ENCODE measurements around the gene CSNK1A1.
"Not testable (repeated sequence)": the region's sequence is repeated elsewhere in the genome, so short reads cannot be mapped to it uniquely, and the experiment has no call there.

CSNK1A1 gene

GRCh38 chr5:149517461-149518122 lies 33.6 kb downstream of the CSNK1A1 start:
- no peak overlapping the region for H2BK12ac ChIP-seq (ENCODE audit: low read length)
- no peak overlapping the region for H2BK120ac ChIP-seq (ENCODE audit: low read depth, low read length)
- no peak overlapping the region for H3K4me2 ChIP-seq (ENCODE audit: insufficient read depth, low read length, poor library complexity, severe bottlenecking)
- H3K36me3 ChIP-seq (replicated peaks in 1 of 2; ENCODE audit: control insufficient read depth in 2 of 2, insufficient read depth in 2 of 2, low read length in 2 of 2) = peaks cover 2 to 96% of the 10 kb centered on the region in 2 donors
- DNase-seq (ENCODE audit: low spot score) = no peak
- no peak overlapping the region for H3K4ac ChIP-seq (ENCODE audit: low read length)
- H4K91ac ChIP-seq (ENCODE audit: low read depth, low read length, poor library complexity) = no peak overlapping the region
- H2BK15ac ChIP-seq (ENCODE audit: low read length) = no peak overlapping the region
- no peaks in the 10 kb centered on the region for H3K79me1 ChIP-seq (ENCODE audit: low read depth, low read length)
- H3K9me3 ChIP-seq (replicated peaks in 1 of 2; ENCODE audit: control insufficient read depth in 2 of 2, insufficient read depth in 1 of 2, low read depth in 1 of 2, low read length in 2 of 2) = no peaks in the 10 kb centered on the region
- H3K4me3 ChIP-seq (ENCODE audit: low read length in 2 of 2) = no peak overlapping the region
- no peak overlapping the region for H2AFZ ChIP-seq (ENCODE audit: low read length)
- H4K8ac ChIP-seq (ENCODE audit: low read depth, low read length) = no peak overlapping the region
- H2AK5ac ChIP-seq (ENCODE audit: low read depth, low read length) = no peak overlapping the region
- no peak overlapping the region for H3K23ac ChIP-seq (ENCODE audit: low read depth, low read length, poor library complexity)
- H3K27me3 ChIP-seq (ENCODE audit: control insufficient read depth in 3 of 3, insufficient read depth in 3 of 3, low read depth in 1 of 3, low read length in 3 of 3) = no peaks in the 10 kb centered on the region
- H3K14ac ChIP-seq (ENCODE audit: low read length) = no peak overlapping the region
- H2BK5ac ChIP-seq (ENCODE audit: low read length) = no peak overlapping the region
- H3K27ac ChIP-seq (replicated peaks; ENCODE audit: low read length) = no peak overlapping the region
- WGBS, 2 donors (ENCODE audit: extremely low coverage in 2 of 2, insufficient read length in 2 of 2, insufficient replicate concordance in 1 of 2) = no CpG with 5 or more reads among the region's 5 CpGs
- no peak overlapping the region for H3K18ac ChIP-seq (ENCODE audit: low read length)
- H3K4me1 ChIP-seq (ENCODE audit: control insufficient read depth in 2 of 2, insufficient read depth in 1 of 2, low read depth in 1 of 2, low read length in 2 of 2) = peaks cover 4 to 10% of the 10 kb centered on the region in 2 donors
- no peak overlapping the region for H3K9ac ChIP-seq (ENCODE audit: low read depth, low read length, poor library complexity)

GRCh38 chr5:149514512-149514911 lies 36.7 kb downstream of the CSNK1A1 start:
- no peak overlapping the region for H3K27ac ChIP-seq (replicated peaks; ENCODE audit: low read length)
- H3K18ac ChIP-seq (ENCODE audit: low read length) = no peak overlapping the region
- peaks cover 7 to 96% of the 10 kb centered on the region in 2 donors for H3K36me3 ChIP-seq (replicated peaks in 1 of 2; ENCODE audit: control insufficient read depth in 2 of 2, insufficient read depth in 2 of 2, low read length in 2 of 2)

GRCh38 chr5:149513372-149513947 lies 37.8 kb downstream of the CSNK1A1 start:
- not testable (repeated sequence) for H3K79me1 ChIP-seq (ENCODE audit: low read depth, low read length); H3K4me1 ChIP-seq (ENCODE audit: control insufficient read depth in 2 of 2, insufficient read depth in 1 of 2, low read depth in 1 of 2, low read length in 2 of 2); DNase-seq (ENCODE audit: low spot score); H4K91ac ChIP-seq (ENCODE audit: low read depth, low read length, poor library complexity); H2BK15ac ChIP-seq (ENCODE audit: low read length); H3K14ac ChIP-seq (ENCODE audit: low read length); H2BK5ac ChIP-seq (ENCODE audit: low read length); H3K18ac ChIP-seq (ENCODE audit: low read length); H2AFZ ChIP-seq (ENCODE audit: low read length); H3K27ac ChIP-seq (replicated peaks; ENCODE audit: low read length); H4K8ac ChIP-seq (ENCODE audit: low read depth, low read length); H2BK12ac ChIP-seq (ENCODE audit: low read length); H3K9ac ChIP-seq (ENCODE audit: low read depth, low read length, poor library complexity); H3K27me3 ChIP-seq (ENCODE audit: control insufficient read depth in 3 of 3, insufficient read depth in 3 of 3, low read depth in 1 of 3, low read length in 3 of 3); H3K9me3 ChIP-seq (replicated peaks in 1 of 2; ENCODE audit: control insufficient read depth in 2 of 2, insufficient read depth in 1 of 2, low read depth in 1 of 2, low read length in 2 of 2); H3K4me3 ChIP-seq (ENCODE audit: low read length in 2 of 2); H2AK5ac ChIP-seq (ENCODE audit: low read depth, low read length); H3K23ac ChIP-seq (ENCODE audit: low read depth, low read length, poor library complexity); H3K4me2 ChIP-seq (ENCODE audit: insufficient read depth, low read length, poor library complexity, severe bottlenecking); H3K4ac ChIP-seq (ENCODE audit: low read length); H2BK120ac ChIP-seq (ENCODE audit: low read depth, low read length)
- peaks cover 14 to 96% of the 10 kb centered on the region in 2 donors for H3K36me3 ChIP-seq (replicated peaks in 1 of 2; ENCODE audit: control insufficient read depth in 2 of 2, insufficient read depth in 2 of 2, low read length in 2 of 2)
- no CpG with 5 or more reads among the region's 11 CpGs for WGBS, 2 donors (ENCODE audit: extremely low coverage in 2 of 2, insufficient read length in 2 of 2, insufficient replicate concordance in 1 of 2)

More at GRCh38 chr5:149514512-149514911, 36.7 kb downstream of the CSNK1A1 start:
- Histone ChIP-seq H3K79me1 (ENCODE audit: low read depth, low read length) (no peaks in the 10 kb centered on the region), H3K4me1 (ENCODE audit: control insufficient read depth in 2 of 2, insufficient read depth in 1 of 2, low read depth in 1 of 2, low read length in 2 of 2) (peaks cover 4 to 10% of the 10 kb centered on the region in 2 donors), H2AFZ (ENCODE audit: low read length) (no peak overlapping the region), H3K9ac (ENCODE audit: low read depth, low read length, poor library complexity) (no peak overlapping the region), H3K27me3 (ENCODE audit: control insufficient read depth in 3 of 3, insufficient read depth in 3 of 3, low read depth in 1 of 3, low read length in 3 of 3) (no peaks in the 10 kb centered on the region), H3K4me3 (ENCODE audit: low read length in 2 of 2) (no peak overlapping the region), H3K4me2 (ENCODE audit: insufficient read depth, low read length, poor library complexity, severe bottlenecking) (no peak overlapping the region), H3K4ac (ENCODE audit: low read length) (no peak overlapping the region), H3K23ac (ENCODE audit: low read depth, low read length, poor library complexity) (no peak overlapping the region), H4K91ac (ENCODE audit: low read depth, low read length, poor library complexity) (no peak overlapping the region), H2BK15ac (ENCODE audit: low read length) (no peak overlapping the region), H2AK5ac (ENCODE audit: low read depth, low read length) (no peak overlapping the region), H3K14ac (ENCODE audit: low read length) (no peak overlapping the region), H2BK5ac (ENCODE audit: low read length) (no peak overlapping the region), H3K9me3 (replicated peaks in 1 of 2; ENCODE audit: control insufficient read depth in 2 of 2, insufficient read depth in 1 of 2, low read depth in 1 of 2, low read length in 2 of 2) (no peaks in the 10 kb centered on the region), H2BK12ac (ENCODE audit: low read length) (no peak overlapping the region), H4K8ac (ENCODE audit: low read depth, low read length) (no peak overlapping the region), H2BK120ac (ENCODE audit: low read depth, low read length) (no peak overlapping the region)
- no peak for DNase-seq (ENCODE audit: low spot score)
- no CpG with 5 or more reads among the region's 1 CpG for whole genome bisulfite sequencing, 2 donors (ENCODE audit: extremely low coverage in 2 of 2, insufficient read length in 2 of 2, insufficient replicate concordance in 1 of 2)

- Histone ChIP-seq H3K4me2 (ENCODE audit: insufficient read depth, low read length, poor library complexity, severe bottlenecking) (no peak overlapping the region), H3K23ac (ENCODE audit: low read depth, low read length, poor library complexity) (no peak overlapping the region), H2BK120ac (ENCODE audit: low read depth, low read length) (no peak overlapping the region), H2AFZ (ENCODE audit: low read length) (no peak overlapping the region), H3K4me1 (ENCODE audit: control insufficient read depth in 2 of 2, insufficient read depth in 1 of 2, low read depth in 1 of 2, low read length in 2 of 2) (peaks cover 0 to 2% of the 10 kb centered on the region in 2 donors), H3K27me3 (ENCODE audit: control insufficient read depth in 3 of 3, insufficient read depth in 3 of 3, low read depth in 1 of 3, low read length in 3 of 3) (no peaks in the 10 kb centered on the region), H3K4ac (ENCODE audit: low read length) (no peak overlapping the region), H2AK5ac (ENCODE audit: low read depth, low read length) (no peak overlapping the region), H2BK12ac (ENCODE audit: low read length) (no peak overlapping the region), H4K8ac (ENCODE audit: low read depth, low read length) (no peak overlapping the region), H3K14ac (ENCODE audit: low read length) (no peak overlapping the region), H3K9me3 (replicated peaks in 1 of 2; ENCODE audit: control insufficient read depth in 2 of 2, insufficient read depth in 1 of 2, low read depth in 1 of 2, low read length in 2 of 2) (no peaks in the 10 kb centered on the region), H3K9ac (ENCODE audit: low read depth, low read length, poor library complexity) (no peak overlapping the region), H4K91ac (ENCODE audit: low read depth, low read length, poor library complexity) (no peak overlapping the region), H2BK5ac (ENCODE audit: low read length) (no peak overlapping the region), H2BK15ac (ENCODE audit: low read length) (no peak overlapping the region), H3K4me3 (ENCODE audit: low read length in 2 of 2) (no peak overlapping the region), H3K79me1 (ENCODE audit: low read depth, low read length) (no peaks in the 10 kb centered on the region), H3K36me3 (replicated peaks in 1 of 2; ENCODE audit: control insufficient read depth in 2 of 2, insufficient read depth in 2 of 2, low read length in 2 of 2) (peaks cover 19 to 98% of the 10 kb centered on the region in 2 donors), H3K18ac (ENCODE audit: low read length) (no peak overlapping the region), H3K27ac (replicated peaks; ENCODE audit: low read length) (no peak overlapping the region)
- no peak for DNase-seq (ENCODE audit: low spot score)
- WGBS, 2 donors (ENCODE audit: extremely low coverage in 2 of 2, insufficient read length in 2 of 2, insufficient replicate concordance in 1 of 2) = no CpG with 5 or more reads among the region's 1 CpG
Observed at GRCh38 chr5:149510136-149510535, 41.1 kb downstream of the CSNK1A1 start.

All from neuronal stem cell (in vitro differentiated cells).